Astrocyte (in vitro differentiated cells and primary cell): ENCODE results near the gene PCARE. TPM values are rescaled to one million over a fixed set of nuclear protein-coding genes. Genes with fewer than 3 reads are reported as not detected.

Experiments
- DNase-seq: peaks from one replicate; pipeline ENCODE4 v3.0.0-alpha.2; 2010; ENCODE audit warnings: low read depth
- FAIRE-seq: peaks from 2 replicates; lab custom pipeline; 2011; peaks lifted over from hg19 to GRCh38; lab: Jason Lieb, UNC
- H2AFZ ChIP-seq: 2 replicates; pipeline ENCODE4 v1.6.0; 2012; ENCODE audit warnings: low read depth, low read length, inconsistent platforms
- H3K27ac ChIP-seq: 2 replicates; pipeline ENCODE4 v1.5.1; 2011; ENCODE audit warnings: low read depth, low read length, inconsistent platforms
- H3K27me3 ChIP-seq: 2 replicates; pipeline ENCODE4 v1.6.0; 2011; ENCODE audit warnings: low read length, inconsistent platforms; ENCODE audit not compliant: insufficient read depth
- H3K36me3 ChIP-seq: 2 replicates; pipeline ENCODE4 v1.5.1; 2011; ENCODE audit warnings: low read length, inconsistent platforms; ENCODE audit not compliant: insufficient read depth
- H3K4me1 ChIP-seq: 2 replicates; pipeline ENCODE4 v1.5.1; 2011; ENCODE audit warnings: low read length, inconsistent platforms; ENCODE audit not compliant: insufficient read depth
- H3K4me2 ChIP-seq: 2 replicates; pipeline ENCODE4 v1.6.0; 2012; ENCODE audit warnings: low read length, inconsistent platforms
- H3K4me3 ChIP-seq: 2 replicates; pipeline ENCODE4 v1.5.1; 2011; ENCODE audit warnings: low read depth, mild to moderate bottlenecking, low read length, inconsistent platforms; ENCODE audit not compliant: insufficient read depth
- H3K79me2 ChIP-seq: 2 replicates; pipeline ENCODE4 v1.6.0; 2012; ENCODE audit warnings: mild to moderate bottlenecking, low read length, inconsistent platforms; ENCODE audit not compliant: insufficient read depth
- H3K9ac ChIP-seq: 2 replicates; pipeline ENCODE4 v1.6.0; 2012; ENCODE audit warnings: mild to moderate bottlenecking, low read length, inconsistent platforms
- H3K9me3 ChIP-seq: 2 replicates; pipeline ENCODE4 v1.5.1; 2012; ENCODE audit warnings: low read depth, mild to moderate bottlenecking, low read length, inconsistent platforms; ENCODE audit not compliant: insufficient read depth
- H4K20me1 ChIP-seq: 2 replicates; pipeline ENCODE4 v1.6.0; 2012; ENCODE audit warnings: low read length, inconsistent platforms; ENCODE audit not compliant: insufficient read depth
- H3K27ac Mint-ChIP-seq: one replicate; pipeline ENCODE4 v1.8.0; 2021; ENCODE audit warnings: mild to moderate bottlenecking, mixed read lengths; ENCODE audit not compliant: unreplicated experiment
- H3K27me3 Mint-ChIP-seq: one replicate; pipeline ENCODE4 v1.8.0; 2021; ENCODE audit warnings: low read depth, mixed read lengths; ENCODE audit not compliant: unreplicated experiment
- H3K36me3 Mint-ChIP-seq: one replicate; pipeline ENCODE4 v1.8.0; 2021; ENCODE audit warnings: low read depth, mixed read lengths; ENCODE audit not compliant: unreplicated experiment
- H3K4me1 Mint-ChIP-seq: one replicate; pipeline ENCODE4 v1.8.0; 2021; ENCODE audit warnings: low read depth, mixed read lengths; ENCODE audit not compliant: unreplicated experiment
- H3K4me3 Mint-ChIP-seq: one replicate; pipeline ENCODE4 v1.8.0; 2021; ENCODE audit warnings: mild to moderate bottlenecking, moderate library complexity, mixed read lengths; ENCODE audit not compliant: unreplicated experiment
- H3K9me3 Mint-ChIP-seq: one replicate; pipeline ENCODE4 v1.8.0; 2021; ENCODE audit warnings: mild to moderate bottlenecking, mixed read lengths; ENCODE audit not compliant: unreplicated experiment
- CTCF ChIP-seq: IDR thresholded peaks from 2 replicates; pipeline ENCODE4 v1.5.1; 2011; ENCODE audit warnings: low read depth, mild to moderate bottlenecking, inconsistent platforms, low read length, moderate library complexity; ENCODE audit not compliant: insufficient read depth
- EZH2 ChIP-seq: IDR thresholded peaks from 2 replicates; pipeline ENCODE4 v1.6.1; 2012; ENCODE audit warnings: mild to moderate bottlenecking, low read length, inconsistent platforms; ENCODE audit not compliant: insufficient read depth
- total RNA-seq: library from RNA; stranded (reverse); gene quantifications from 2 replicates; pipeline ENCODE4 v1.2.1, GENCODE V29; 2021

The PCARE gene
- total RNA-seq, 1 donor from 2014 or later = not detected

- H3K9ac ChIP-seq = no peak overlapping the region
- H3K79me2 ChIP-seq = no peaks in the 10 kb centered on the region
- peaks cover 19% of the 10 kb centered on the region for H3K27me3 Mint-ChIP-seq
- H3K4me1 ChIP-seq = peaks cover 12% of the 10 kb centered on the region
- no peaks in the 10 kb centered on the region for H3K4me1 Mint-ChIP-seq
- no peaks in the 10 kb centered on the region for H3K36me3 Mint-ChIP-seq
- no peak for FAIRE-seq
- no peak overlapping the region for H3K4me3 Mint-ChIP-seq
- TF ChIP-seq CTCF = no peak
- no peak for TF ChIP-seq EZH2
- H3K27ac Mint-ChIP-seq = no peak overlapping the region
- no peak overlapping the region for H3K4me2 ChIP-seq
- peak overlapping the region; percentile 55 for H2AFZ ChIP-seq
- no peaks in the 10 kb centered on the region for H3K27me3 ChIP-seq
- no peaks in the 10 kb centered on the region for H3K9me3 ChIP-seq
- no peak for DNase-seq
- H4K20me1 ChIP-seq = no peaks in the 10 kb centered on the region
- H3K36me3 ChIP-seq = no peaks in the 10 kb centered on the region
- no peaks in the 10 kb centered on the region for H3K9me3 Mint-ChIP-seq
- no peak overlapping the region for H3K4me3 ChIP-seq
- no peak overlapping the region for H3K27ac ChIP-seq
Measured at GRCh38 chr2:29065068-29065811, 9.1 kb downstream of the PCARE start.

GRCh38 chr2:29064746-29065067 is 9.6 kb downstream of the PCARE start:
- H4K20me1 ChIP-seq = no peaks in the 10 kb centered on the region
- no peak for DNase-seq
- Mint-ChIP-seq H3K4me3 (no peak overlapping the region), H3K27ac (no peak overlapping the region), H3K27me3 (peaks cover 16% of the 10 kb centered on the region), H3K4me1 (peaks cover 2% of the 10 kb centered on the region), H3K9me3 (no peaks in the 10 kb centered on the region), H3K36me3 (no peaks in the 10 kb centered on the region)
- peaks cover 12% of the 10 kb centered on the region for H3K4me1 ChIP-seq
- H3K9me3 ChIP-seq = no peaks in the 10 kb centered on the region
- H3K4me3 ChIP-seq = no peak overlapping the region
- TF ChIP-seq EZH2 = no peak
- no peak for TF ChIP-seq CTCF
- no peak for FAIRE-seq
- H3K36me3 ChIP-seq = no peaks in the 10 kb centered on the region
- no peak overlapping the region for H2AFZ ChIP-seq
- no peak overlapping the region for H3K4me2 ChIP-seq
- no peak overlapping the region for H3K27ac ChIP-seq
- H3K27me3 ChIP-seq = no peaks in the 10 kb centered on the region
- H3K79me2 ChIP-seq = no peaks in the 10 kb centered on the region
- no peak overlapping the region for H3K9ac ChIP-seq

- Histone ChIP-seq H3K9me3 (no peaks in the 10 kb centered on the region), H3K27me3 (no peaks in the 10 kb centered on the region), H3K4me3 (no peak overlapping the region), H3K36me3 (no peaks in the 10 kb centered on the region), H3K4me1 (peaks cover 12% of the 10 kb centered on the region), H2AFZ (no peak overlapping the region), H4K20me1 (no peaks in the 10 kb centered on the region), H3K27ac (no peak overlapping the region), H3K79me2 (no peaks in the 10 kb centered on the region), H3K4me2 (peak overlapping the region; percentile 68), H3K9ac (no peak overlapping the region)
- Mint-ChIP-seq H3K9me3 (no peaks in the 10 kb centered on the region), H3K4me1 (peaks cover 6% of the 10 kb centered on the region), H3K27me3 (peaks cover 16% of the 10 kb centered on the region), H3K27ac (no peak overlapping the region), H3K4me3 (no peak overlapping the region), H3K36me3 (no peaks in the 10 kb centered on the region)
- DNase-seq (no peak), FAIRE-seq (no peak)
- TF ChIP-seq CTCF (no peak), EZH2 (no peak)
Measured at GRCh38 chr2:29064346-29064715, 10.0 kb downstream of the PCARE start.
